Activated CD4-positive, alpha-beta T cell treated with anti-CD3 and anti-CD28 coated beads, Interleukin-2, Interleukin-6, amounts not matched to agents 100 ng/mL and 50 ng/mL, durations not matched to agents 16 hours and 8 hours (primary cell): ENCODE data around the gene U2AF2.

Experiments used
- DNase-seq: peaks from one replicate; pipeline ENCODE4 v3.0.0-alpha.2; 2020

Gene U2AF2

GRCh38 chr19:55654868-55655647 is at the start of gene U2AF2:
Gene U2AF2 (plus strand): TSS chr19:55655035. CDS start chr19:55655105, 70 bp downstream.
- peak; percentile 98 for DNase-seq

- DNase-seq: peak; percentile 99
These were observed 49.6 kb upstream of the U2AF2 start for GRCh38 chr19:55605207-55605636.

GRCh38 chr19:55605637-55606470 is 49.0 kb upstream of the U2AF2 start, which contains the start of gene ZNF865:
Gene ZNF865 (plus strand): TSS chr19:55605647. CDS start chr19:55613619, 7,972 bp downstream.
- peak; percentile 80 for DNase-seq

GRCh38 chr19:55606471-55606787 is 48.4 kb upstream of the U2AF2 start:
- DNase-seq: no peak

GRCh38 chr19:55606817-55607216 is 48.0 kb upstream of the U2AF2 start:
- no peak for DNase-seq

DNA sequence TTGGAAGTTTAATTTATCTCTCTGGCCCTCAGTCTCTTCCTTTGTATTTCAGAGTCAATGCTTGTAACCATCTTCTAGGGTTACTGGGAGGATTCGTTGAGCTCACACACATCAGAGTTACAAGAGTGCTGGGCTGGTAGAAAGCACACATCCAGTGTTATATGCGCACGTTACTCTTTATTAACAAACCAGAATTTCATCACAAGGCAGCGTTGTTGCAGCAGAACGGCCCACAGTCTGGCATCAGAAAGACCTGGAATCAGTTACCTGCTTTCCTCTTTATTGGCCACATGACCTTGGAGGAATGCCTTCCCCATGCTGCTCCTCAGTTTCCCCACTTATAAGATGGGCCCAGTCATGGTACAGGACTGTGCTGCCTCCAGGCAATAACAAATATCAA is 45.5 kb upstream of the U2AF2 start:
- no peak for DNase-seq

- no peak for DNase-seq
These were observed 43.4 kb upstream of the U2AF2 start for GRCh38 chr19:55611300-55611982.

- no peak for DNase-seq
These were observed 42.7 kb upstream of the U2AF2 start for GRCh38 chr19:55611983-55612645.

GRCh38 chr19:55613396-55613795 is 41.4 kb upstream of the U2AF2 start:
- no peak for DNase-seq

DNA sequence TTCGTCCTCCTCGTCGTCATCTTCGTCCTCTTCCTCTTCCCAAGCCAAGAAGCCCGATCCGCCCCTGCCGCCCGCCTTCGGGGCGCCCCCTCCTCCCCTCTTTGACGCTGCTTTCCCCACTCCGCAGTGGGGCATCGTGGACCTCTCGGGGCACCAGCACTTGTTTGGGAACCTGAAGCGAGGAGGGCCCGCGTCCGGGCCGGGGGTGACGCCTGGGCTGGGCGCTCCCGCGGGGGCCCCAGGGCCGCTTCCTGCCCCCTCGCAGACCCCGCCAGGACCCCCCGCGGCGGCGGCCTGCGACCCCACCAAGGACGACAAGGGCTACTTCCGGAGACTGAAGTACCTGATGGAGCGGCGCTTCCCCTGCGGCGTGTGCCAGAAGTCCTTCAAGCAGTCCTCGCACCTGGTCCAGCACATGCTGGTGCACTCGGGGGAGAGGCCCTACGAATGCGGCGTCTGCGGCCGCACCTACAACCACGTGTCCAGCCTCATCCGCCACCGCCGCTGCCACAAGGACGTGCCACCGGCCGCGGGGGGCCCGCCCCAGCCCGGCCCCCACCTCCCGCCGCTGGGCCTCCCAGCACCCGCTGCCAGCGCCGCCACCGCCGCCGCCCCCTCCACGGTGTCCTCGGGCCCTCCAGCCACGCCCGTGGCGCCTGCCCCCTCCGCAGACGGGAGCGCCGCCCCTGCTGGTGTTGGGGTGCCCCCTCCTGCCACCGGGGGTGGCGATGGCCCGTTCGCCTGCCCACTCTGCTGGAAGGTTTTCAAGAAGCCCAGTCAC is 40.7 kb upstream of the U2AF2 start:
- no peak for DNase-seq

DNA sequence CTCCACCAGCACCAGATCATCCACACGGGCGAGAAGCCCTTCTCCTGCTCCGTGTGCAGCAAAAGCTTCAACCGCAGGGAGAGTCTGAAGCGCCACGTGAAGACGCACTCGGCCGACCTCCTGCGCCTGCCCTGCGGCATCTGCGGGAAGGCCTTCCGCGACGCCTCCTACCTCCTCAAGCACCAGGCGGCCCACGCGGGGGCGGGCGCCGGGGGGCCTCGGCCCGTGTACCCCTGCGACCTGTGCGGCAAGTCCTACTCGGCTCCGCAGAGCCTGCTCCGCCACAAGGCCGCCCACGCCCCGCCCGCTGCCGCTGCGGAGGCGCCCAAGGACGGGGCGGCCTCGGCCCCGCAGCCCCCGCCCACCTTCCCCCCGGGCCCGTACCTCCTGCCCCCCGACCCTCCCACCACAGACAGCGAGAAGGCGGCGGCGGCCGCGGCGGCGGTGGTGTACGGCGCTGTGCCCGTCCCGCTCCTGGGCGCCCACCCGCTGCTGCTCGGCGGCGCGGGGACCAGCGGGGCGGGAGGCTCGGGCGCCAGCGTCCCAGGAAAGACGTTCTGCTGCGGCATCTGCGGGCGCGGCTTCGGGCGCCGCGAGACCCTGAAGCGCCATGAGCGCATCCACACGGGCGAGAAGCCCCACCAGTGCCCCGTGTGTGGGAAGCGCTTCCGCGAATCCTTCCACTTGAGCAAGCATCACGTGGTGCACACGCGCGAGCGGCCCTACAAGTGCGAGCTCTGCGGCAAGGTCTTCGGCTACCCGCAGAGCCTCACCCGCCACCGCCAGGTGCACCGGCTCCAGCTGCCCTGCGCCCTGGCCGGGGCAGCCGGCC is 39.9 kb upstream of the U2AF2 start:
- no peak for DNase-seq

DNA sequence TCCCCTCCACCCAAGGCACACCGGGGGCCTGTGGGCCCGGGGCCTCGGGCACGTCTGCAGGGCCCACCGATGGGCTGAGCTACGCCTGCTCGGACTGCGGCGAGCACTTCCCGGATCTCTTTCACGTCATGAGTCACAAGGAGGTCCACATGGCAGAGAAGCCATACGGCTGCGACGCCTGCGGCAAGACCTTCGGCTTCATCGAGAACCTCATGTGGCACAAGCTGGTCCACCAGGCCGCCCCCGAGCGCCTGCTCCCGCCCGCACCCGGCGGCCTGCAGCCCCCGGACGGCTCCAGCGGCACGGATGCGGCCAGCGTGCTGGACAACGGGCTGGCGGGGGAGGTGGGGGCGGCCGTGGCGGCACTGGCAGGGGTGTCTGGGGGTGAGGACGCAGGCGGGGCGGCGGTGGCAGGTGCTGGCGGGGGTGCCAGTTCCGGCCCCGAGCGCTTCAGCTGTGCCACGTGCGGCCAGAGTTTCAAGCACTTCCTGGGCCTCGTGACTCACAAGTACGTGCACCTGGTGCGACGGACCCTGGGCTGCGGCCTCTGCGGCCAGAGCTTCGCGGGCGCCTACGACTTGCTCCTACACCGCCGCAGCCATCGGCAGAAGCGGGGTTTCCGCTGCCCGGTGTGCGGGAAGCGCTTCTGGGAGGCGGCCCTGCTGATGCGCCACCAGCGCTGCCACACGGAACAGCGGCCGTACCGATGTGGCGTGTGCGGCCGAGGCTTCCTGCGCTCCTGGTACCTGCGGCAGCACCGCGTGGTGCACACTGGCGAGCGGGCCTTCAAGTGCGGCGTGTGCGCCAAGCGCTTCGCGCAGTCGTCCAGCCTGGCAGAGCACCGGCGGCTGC is 39.1 kb upstream of the U2AF2 start:
- no peak for DNase-seq

GRCh38 chr19:55616395-55616875 is 38.4 kb upstream of the U2AF2 start:
- no peak for DNase-seq

- DNase-seq: no peak
These were observed 37.4 kb upstream of the U2AF2 start for GRCh38 chr19:55617426-55617825.

- no peak for DNase-seq
These were observed 36.4 kb upstream of the U2AF2 start for GRCh38 chr19:55618426-55618825.

- no peak for DNase-seq
These were observed 35.5 kb upstream of the U2AF2 start for GRCh38 chr19:55619286-55619685.

DNA sequence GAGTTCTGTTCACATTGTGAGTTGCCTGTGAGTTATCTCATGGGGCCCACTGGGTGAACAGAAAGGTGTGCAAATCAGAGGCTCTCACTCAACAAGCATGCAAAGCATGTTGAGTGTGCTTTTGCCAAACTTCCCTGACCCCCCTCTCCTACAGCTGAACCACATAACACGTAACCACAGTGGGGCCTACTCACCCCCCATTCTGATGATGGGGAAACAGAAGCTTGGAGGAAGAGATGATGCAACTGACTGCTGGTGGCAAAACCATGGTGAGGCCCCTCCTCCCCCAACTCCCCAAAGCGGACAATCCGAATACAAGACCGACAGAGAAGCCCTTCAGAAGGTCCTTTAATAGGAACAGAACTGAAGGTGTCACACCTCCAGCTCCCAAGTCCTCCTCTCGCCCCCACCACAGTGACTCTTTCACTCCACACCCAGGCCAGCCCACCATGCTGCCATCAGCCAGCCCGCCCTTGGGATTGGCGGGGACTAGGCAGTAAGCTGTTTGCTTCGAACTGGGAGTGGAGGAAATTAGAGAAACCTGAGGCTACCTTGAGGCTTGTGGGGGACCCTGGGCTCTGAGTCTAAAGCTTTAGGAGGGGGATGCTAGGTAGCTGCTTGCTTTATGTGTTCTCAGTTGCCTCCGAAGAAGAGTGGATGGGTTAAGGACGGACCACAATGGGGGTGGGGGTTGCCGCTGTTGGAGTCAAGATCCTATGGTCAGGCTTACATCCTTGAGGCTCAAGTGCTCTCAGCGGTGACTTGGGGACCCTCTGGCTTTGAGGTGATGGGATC is 34.2 kb upstream of the U2AF2 start:
- no peak for DNase-seq

GRCh38 chr19:55621205-55621672 is 33.6 kb upstream of the U2AF2 start:
- DNase-seq: no peak

GRCh38 chr19:55621673-55622231 is 33.1 kb upstream of the U2AF2 start:
- no peak for DNase-seq
